Measurements from ENCODE around the gene ZFYVE21.

DNA sequence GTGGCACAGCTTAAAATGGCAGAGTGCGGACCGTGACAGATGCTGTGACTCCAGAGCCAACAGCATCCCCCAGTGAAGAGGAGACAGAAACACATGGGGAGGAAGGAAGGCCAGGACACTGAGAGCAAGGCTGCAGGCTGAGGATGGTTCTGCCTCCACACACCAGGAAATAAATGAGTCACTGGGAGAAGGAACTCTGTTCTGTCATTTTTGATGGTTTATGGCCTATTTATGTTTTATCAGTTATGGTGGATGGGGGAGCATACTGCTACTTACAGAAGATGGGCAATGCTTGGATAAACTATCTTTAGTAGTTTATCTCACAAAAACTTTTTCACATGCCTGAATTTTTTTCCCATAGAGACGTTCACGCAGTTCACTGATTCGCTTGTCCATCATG is 33.8 kb downstream of the ZFYVE21 start:
- TF ChIP-seq, protein P1, sequence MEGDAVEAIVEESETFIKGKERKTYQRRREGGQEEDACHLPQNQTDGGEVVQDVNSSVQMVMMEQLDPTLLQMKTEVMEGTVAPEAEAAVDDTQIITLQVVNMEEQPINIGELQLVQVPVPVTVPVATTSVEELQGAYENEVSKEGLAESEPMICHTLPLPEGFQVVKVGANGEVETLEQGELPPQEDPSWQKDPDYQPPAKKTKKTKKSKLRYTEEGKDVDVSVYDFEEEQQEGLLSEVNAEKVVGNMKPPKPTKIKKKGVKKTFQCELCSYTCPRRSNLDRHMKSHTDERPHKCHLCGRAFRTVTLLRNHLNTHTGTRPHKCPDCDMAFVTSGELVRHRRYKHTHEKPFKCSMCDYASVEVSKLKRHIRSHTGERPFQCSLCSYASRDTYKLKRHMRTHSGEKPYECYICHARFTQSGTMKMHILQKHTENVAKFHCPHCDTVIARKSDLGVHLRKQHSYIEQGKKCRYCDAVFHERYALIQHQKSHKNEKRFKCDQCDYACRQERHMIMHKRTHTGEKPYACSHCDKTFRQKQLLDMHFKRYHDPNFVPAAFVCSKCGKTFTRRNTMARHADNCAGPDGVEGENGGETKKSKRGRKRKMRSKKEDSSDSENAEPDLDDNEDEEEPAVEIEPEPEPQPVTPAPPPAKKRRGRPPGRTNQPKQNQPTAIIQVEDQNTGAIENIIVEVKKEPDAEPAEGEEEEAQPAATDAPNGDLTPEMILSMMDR (IDR thresholded peaks at IDR 0.05 in 8 of 11, conservative IDR thresholded peaks at IDR 0.05 in 3 of 11) = no peak
- TF ChIP-seq POLR2A (IDR thresholded peaks at IDR 0.05) = no peak

All from spleen (tissue), 7 donors.